ENCODE data around the gene ZNF821.

DNA sequence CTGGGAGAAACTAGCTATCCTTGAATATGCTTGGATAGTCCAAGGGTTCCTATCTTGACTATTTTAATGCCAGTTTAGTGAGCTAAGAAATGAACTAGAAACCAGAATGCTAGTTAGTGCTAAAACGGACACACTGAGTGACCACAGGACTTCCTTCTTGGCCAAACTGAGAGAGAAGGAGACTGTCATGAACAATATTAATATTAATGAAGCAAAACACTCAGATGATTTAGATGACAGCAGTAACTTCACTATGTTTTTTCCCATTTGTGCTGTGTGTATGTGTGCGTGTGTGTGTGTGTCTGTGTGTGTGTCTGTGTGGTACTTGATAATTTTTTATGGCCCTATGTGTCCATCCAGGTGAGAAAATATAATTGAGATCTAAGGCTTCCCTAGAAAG lies 40.4 kb downstream of the ZNF821 start:
- TF ChIP-seq, protein P1, sequence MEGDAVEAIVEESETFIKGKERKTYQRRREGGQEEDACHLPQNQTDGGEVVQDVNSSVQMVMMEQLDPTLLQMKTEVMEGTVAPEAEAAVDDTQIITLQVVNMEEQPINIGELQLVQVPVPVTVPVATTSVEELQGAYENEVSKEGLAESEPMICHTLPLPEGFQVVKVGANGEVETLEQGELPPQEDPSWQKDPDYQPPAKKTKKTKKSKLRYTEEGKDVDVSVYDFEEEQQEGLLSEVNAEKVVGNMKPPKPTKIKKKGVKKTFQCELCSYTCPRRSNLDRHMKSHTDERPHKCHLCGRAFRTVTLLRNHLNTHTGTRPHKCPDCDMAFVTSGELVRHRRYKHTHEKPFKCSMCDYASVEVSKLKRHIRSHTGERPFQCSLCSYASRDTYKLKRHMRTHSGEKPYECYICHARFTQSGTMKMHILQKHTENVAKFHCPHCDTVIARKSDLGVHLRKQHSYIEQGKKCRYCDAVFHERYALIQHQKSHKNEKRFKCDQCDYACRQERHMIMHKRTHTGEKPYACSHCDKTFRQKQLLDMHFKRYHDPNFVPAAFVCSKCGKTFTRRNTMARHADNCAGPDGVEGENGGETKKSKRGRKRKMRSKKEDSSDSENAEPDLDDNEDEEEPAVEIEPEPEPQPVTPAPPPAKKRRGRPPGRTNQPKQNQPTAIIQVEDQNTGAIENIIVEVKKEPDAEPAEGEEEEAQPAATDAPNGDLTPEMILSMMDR (IDR thresholded peaks at IDR 0.05): no peak
- no peak for TF ChIP-seq POLR2A (IDR thresholded peaks at IDR 0.05)

Data from body of pancreas (tissue), 4 donors.